Endothelial cell of umbilical vein (primary cell): ENCODE measurements around the gene TNPO3. TPM values are rescaled to one million over a fixed set of nuclear protein-coding genes. Genes with fewer than 3 reads are reported as not detected.

ENCODE experiments used
- BruUV-seq: library from RNA; stranded (reverse); fragments of 400-500 nt; replicated peaks from 2 replicates; lab custom pipeline; 2021; lab: Mats Ljungman, UMichigan
- CTCF ChIA-PET: fragments of 300-600, 350-600 bp; sonication (Branson Sonifier 250); formaldehyde crosslinking; loops from one replicate; lab custom pipeline; 2021; ENCODE audit warnings: antibody characterized with exemption, inconsistent platforms; lab: Charles Lee
- POLR2A ChIA-PET: fragments of 300-600, 350-600 bp; sonication (Branson Sonifier 250); formaldehyde crosslinking; loops from one replicate; lab custom pipeline; 2021; ENCODE audit warnings: antibody characterized with exemption, inconsistent platforms; lab: Charles Lee
- DNase-seq: peaks from one replicate; pipeline ENCODE4 v3.0.0-alpha.2; 2011; ENCODE audit warnings: low read depth, low spot score
- FAIRE-seq: peaks from 2 replicates; lab custom pipeline; 2011; peaks lifted over from hg19 to GRCh38; lab: Jason Lieb, UNC
- H2AFZ ChIP-seq: 2 replicates; pipeline ENCODE4 v1.6.0; 2012; ENCODE audit warnings: low read depth, low read length, control low read depth, inconsistent platforms
- H3K27ac ChIP-seq: 2 replicates; pipeline ENCODE4 v1.5.1; 2011; ENCODE audit warnings: low read depth, mild to moderate bottlenecking, control low read depth, low read length, moderate library complexity; ENCODE audit not compliant: insufficient read depth
- H3K27me3 ChIP-seq, 2 experiments: 2 replicates each; pipeline versions ENCODE4 v1.6.0 to v1.6.1; 2011; ENCODE audit warnings: low read length in 2 of 2, mixed read lengths in 1 of 2; ENCODE audit not compliant: control insufficient read depth in 2 of 2, insufficient read depth in 2 of 2
- H3K36me3 ChIP-seq, 2 experiments: 2 replicates in 1 of 2; 3 replicates in 1 of 2; pipeline ENCODE4 v1.5.1; 2011; ENCODE audit warnings: low read length in 2 of 2, mild to moderate bottlenecking in 1 of 2, moderate library complexity in 1 of 2; ENCODE audit not compliant: control insufficient read depth in 2 of 2, insufficient read depth in 2 of 2; ENCODE audit errors: extremely low read depth in 1 of 2
- H3K4me1 ChIP-seq: 3 replicates; pipeline ENCODE4 v1.5.1; 2011; ENCODE audit warnings: mild to moderate bottlenecking, low read length; ENCODE audit not compliant: control insufficient read depth, insufficient read depth; ENCODE audit errors: extremely low read depth
- H3K4me2 ChIP-seq: 2 replicates; pipeline ENCODE4 v1.6.1; 2011; ENCODE audit warnings: low read length, control low read depth, mixed read lengths; ENCODE audit not compliant: insufficient read depth
- H3K4me3 ChIP-seq, 3 experiments: fragments of 200-600 bp in 1 of 3; sonication (generic), shearing (Covaris generic) in 1 of 3; replicated peaks in 1 of 3; 2 replicates each; pipeline ENCODE4 v1.5.1; 2011 to 2016; ENCODE audit warnings: control low read depth in 3 of 3, low read length in 3 of 3, mild to moderate bottlenecking in 2 of 3, inconsistent platforms in 1 of 3, low read depth in 1 of 3, moderate library complexity in 1 of 3; ENCODE audit not compliant: insufficient read depth in 1 of 3
- H3K79me2 ChIP-seq: 2 replicates; pipeline ENCODE4 v1.6.0; 2012; ENCODE audit warnings: low read length, inconsistent platforms; ENCODE audit not compliant: control insufficient read depth, insufficient read depth
- H3K9ac ChIP-seq: replicated peaks from 2 replicates; pipeline ENCODE3; 2011; ENCODE audit warnings: low read length, control low read depth; ENCODE audit not compliant: insufficient read depth; ENCODE audit errors: extremely low read depth
- H3K9me1 ChIP-seq: replicated peaks from 3 replicates; pipeline ENCODE4 v1.6.0; 2011; ENCODE audit warnings: mild to moderate bottlenecking, low read length; ENCODE audit not compliant: control insufficient read depth, insufficient read depth; ENCODE audit errors: extremely low read depth
- H3K9me3 ChIP-seq: replicated peaks from 2 replicates; pipeline ENCODE4 v1.5.1; 2012; ENCODE audit warnings: low read length, inconsistent platforms; ENCODE audit not compliant: control insufficient read depth, insufficient read depth
- H4K20me1 ChIP-seq: replicated peaks from 2 replicates; pipeline ENCODE3; 2011; ENCODE audit warnings: mild to moderate bottlenecking, low read length; ENCODE audit not compliant: control insufficient read depth, insufficient read depth; ENCODE audit errors: extremely low read depth
- MAX ChIP-seq: IDR thresholded peaks from 2 replicates; pipeline ENCODE4 v1.6.1; 2011; ENCODE audit not compliant: insufficient read depth, insufficient read length
- MYC ChIP-seq: IDR thresholded peaks from one replicate; pipeline ENCODE4 v1.6.1; 2011; ENCODE audit warnings: mild to moderate bottlenecking, low read depth, low read length
- dilution Hi-C: fragments of 300-500 bp; cut with MboI; formaldehyde crosslinking; loops from one replicate; pipeline ENCODE4 v1.15.0; 2019; ENCODE audit warnings: low sequenced_read_pairs; ENCODE audit not compliant: extremely low pct_ligation_motif_present
- intact Hi-C: fragments of 100-400 bp; cut with micrococcal nuclease; formaldehyde crosslinking; loops from one replicate; pipeline ENCODE4 v1.10.0; 2022
- polyA plus RNA-seq, 4 experiments: library from polyadenylated mRNA; depleted of rRNA in 3 of 4; stranded (reverse) in 3 of 4; unstranded in 1 of 4; fragments of >200 nt; gene quantifications; 2 replicates each; pipeline versions ENCODE4 v1.2.1 to v1.2.3, GENCODE V29; 2011 to 2012; ENCODE audit warnings: missing spikeins in 1 of 4
- total RNA-seq: library from RNA; stranded (reverse); gene quantifications from 2 replicates; pipeline ENCODE4 v1.2.3, GENCODE V29; 2021
- TF ChIP-seq, protein P1 (sequence below), 2 donors: IDR thresholded peaks; 1 replicate in 1 of 2; 2 replicates in 1 of 2; pipeline ENCODE4 v1.5.1; 2011; ENCODE audit warnings: low read length in 2 of 2, mild to moderate bottlenecking in 2 of 2, moderate library complexity in 2 of 2, control low read depth in 1 of 2, inconsistent platforms in 1 of 2, low read depth in 1 of 2; ENCODE audit not compliant: insufficient read depth in 1 of 2; ENCODE audit errors: extremely low read depth in 1 of 2

The TNPO3 gene
- total and polyA plus RNA-seq, 2 donors (not counting 3 experiments of a cell fraction or from before 2014, with no cell fraction given): 29.0 to 46.9 TPM

DNA sequence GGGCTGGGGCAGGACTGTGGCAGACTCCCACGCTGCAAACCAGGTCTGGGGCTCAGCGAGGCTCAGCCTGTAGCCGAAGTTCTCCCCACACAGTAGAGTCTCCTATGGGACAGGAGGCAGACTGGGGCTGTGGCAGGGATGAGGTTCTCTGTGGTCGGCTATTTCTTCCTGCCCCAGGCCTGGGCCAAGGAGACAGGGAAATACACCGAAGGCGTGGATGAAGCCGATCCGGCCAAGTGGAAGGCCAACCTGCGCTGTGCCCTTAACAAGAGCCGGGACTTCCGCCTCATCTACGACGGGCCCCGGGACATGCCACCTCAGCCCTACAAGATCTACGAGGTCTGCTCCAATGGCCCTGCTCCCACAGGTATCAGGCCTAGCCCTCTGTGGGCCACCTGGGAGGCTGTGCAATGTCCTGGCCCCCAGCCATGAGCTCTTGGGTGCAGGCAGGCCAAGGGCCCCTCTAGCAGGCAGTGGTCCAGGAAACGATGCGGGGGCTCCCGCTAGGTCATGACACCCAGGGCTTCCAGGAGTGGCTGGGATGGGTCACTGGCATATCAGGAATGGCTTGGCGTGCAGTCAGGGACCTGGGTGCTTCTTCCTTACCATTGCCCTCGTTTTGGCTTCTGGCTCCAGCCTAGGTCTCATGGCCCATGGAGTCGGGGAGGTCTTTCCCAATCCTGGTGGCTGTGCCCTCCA, 109.1 kb downstream of the TNPO3 start:
- no peaks in the 10 kb centered on the region for H4K20me1 ChIP-seq
- no peaks in the 10 kb centered on the region for H3K9me1 ChIP-seq
- FAIRE-seq: no peak
- DNase-seq: no peak
- H3K4me1 ChIP-seq: no peaks in the 10 kb centered on the region
- H3K36me3 ChIP-seq: no peaks in the 10 kb centered on the region
- H2AFZ ChIP-seq: no peak overlapping the region
- intact Hi-C loops: no loop called here
- H3K79me2 ChIP-seq: no peaks in the 10 kb centered on the region
- no TSS peak for BruUV-seq
- H3K4me3 ChIP-seq: no peak overlapping the region
- POLR2A ChIA-PET: no interaction called here
- CTCF ChIA-PET: no interaction called here
- TF ChIP-seq MYC: no peak
- no peak for TF ChIP-seq MAX
- TF ChIP-seq, protein P1, sequence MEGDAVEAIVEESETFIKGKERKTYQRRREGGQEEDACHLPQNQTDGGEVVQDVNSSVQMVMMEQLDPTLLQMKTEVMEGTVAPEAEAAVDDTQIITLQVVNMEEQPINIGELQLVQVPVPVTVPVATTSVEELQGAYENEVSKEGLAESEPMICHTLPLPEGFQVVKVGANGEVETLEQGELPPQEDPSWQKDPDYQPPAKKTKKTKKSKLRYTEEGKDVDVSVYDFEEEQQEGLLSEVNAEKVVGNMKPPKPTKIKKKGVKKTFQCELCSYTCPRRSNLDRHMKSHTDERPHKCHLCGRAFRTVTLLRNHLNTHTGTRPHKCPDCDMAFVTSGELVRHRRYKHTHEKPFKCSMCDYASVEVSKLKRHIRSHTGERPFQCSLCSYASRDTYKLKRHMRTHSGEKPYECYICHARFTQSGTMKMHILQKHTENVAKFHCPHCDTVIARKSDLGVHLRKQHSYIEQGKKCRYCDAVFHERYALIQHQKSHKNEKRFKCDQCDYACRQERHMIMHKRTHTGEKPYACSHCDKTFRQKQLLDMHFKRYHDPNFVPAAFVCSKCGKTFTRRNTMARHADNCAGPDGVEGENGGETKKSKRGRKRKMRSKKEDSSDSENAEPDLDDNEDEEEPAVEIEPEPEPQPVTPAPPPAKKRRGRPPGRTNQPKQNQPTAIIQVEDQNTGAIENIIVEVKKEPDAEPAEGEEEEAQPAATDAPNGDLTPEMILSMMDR (IDR thresholded peaks at IDR 0.05; ENCODE audit: extremely low read depth in 1 of 2, insufficient read depth in 1 of 2, low read depth in 1 of 2, low read length in 2 of 2): no peak
- no peak overlapping the region for H3K27ac ChIP-seq
- no peaks in the 10 kb centered on the region for H3K27me3 ChIP-seq
- no peaks in the 10 kb centered on the region for H3K9me3 ChIP-seq
- H3K4me2 ChIP-seq: no peak overlapping the region
- H3K9ac ChIP-seq: no peak overlapping the region
- dilution Hi-C loops: no loop called here
